Liver (tissue), 9 donors: ENCODE measurements around the gene NAPB. TPM values are rescaled to one million over a fixed set of nuclear protein-coding genes. Genes with fewer than 3 reads are reported as not detected.

Experiments
- DNase-seq: peaks from one replicate; pipeline ENCODE4 v3.0.0-alpha.2; 2017; ENCODE audit warnings: low spot score
- H3K27ac ChIP-seq, 2 donors: one replicate each; pipeline ENCODE4 v1.7.0; 2013; ENCODE audit warnings: inconsistent platforms in 2 of 2, low read length in 2 of 2, control low read depth in 1 of 2, low read depth in 1 of 2, mild to moderate bottlenecking in 1 of 2
- H3K27me3 ChIP-seq, 4 donors: one replicate each; pipeline versions ENCODE4 v1.6.1 to v1.7.0; 2013; ENCODE audit warnings: low read length in 3 of 4, inconsistent platforms in 1 of 4, mild to moderate bottlenecking in 1 of 4, moderate library complexity in 1 of 4; ENCODE audit not compliant: control insufficient read depth in 4 of 4, insufficient read depth in 4 of 4
- H3K36me3 ChIP-seq, 4 donors: one replicate each; pipeline versions ENCODE4 v1.6.1 to v1.7.0; 2013; ENCODE audit warnings: low read length in 3 of 4, mild to moderate bottlenecking in 3 of 4, low read depth in 1 of 4, moderate library complexity in 1 of 4; ENCODE audit not compliant: control insufficient read depth in 4 of 4, insufficient read depth in 3 of 4
- H3K4me1 ChIP-seq, 4 donors: one replicate each; pipeline versions ENCODE4 v1.6.1 to v1.7.0; 2013; ENCODE audit warnings: low read length in 3 of 4, mild to moderate bottlenecking in 3 of 4, moderate library complexity in 1 of 4; ENCODE audit not compliant: control insufficient read depth in 4 of 4, insufficient read depth in 4 of 4
- H3K4me3 ChIP-seq, 3 donors: one replicate each; pipeline versions ENCODE4 v1.6.1 to v1.7.0; 2013; ENCODE audit warnings: low read length in 3 of 3, control low read depth in 1 of 3, low read depth in 1 of 3, mild to moderate bottlenecking in 1 of 3
- H3K9ac ChIP-seq, 2 donors: one replicate each; pipeline ENCODE4 v1.7.0; 2013; ENCODE audit warnings: low read length in 2 of 2, mild to moderate bottlenecking in 2 of 2, moderate library complexity in 2 of 2, control low read depth in 1 of 2, low read depth in 1 of 2
- H3K9me3 ChIP-seq, 4 donors: one replicate each; pipeline versions ENCODE4 v1.6.1 to v1.7.0; 2013; ENCODE audit warnings: low read length in 3 of 4; ENCODE audit not compliant: control insufficient read depth in 4 of 4
- CTCF ChIP-seq: fragments of 150-350 bp; IDR thresholded peaks from 2 replicates; pipeline ENCODE4 v1.5.1; 2017; ENCODE audit warnings: improper control_type of control experiment, low read depth, low read length; ENCODE audit not compliant: missing input control
- EGR1 ChIP-seq, 2 donors: IDR thresholded peaks; 2 replicates each; pipeline ENCODE4 v1.6.1; 2016 to 2018; ENCODE audit warnings: antibody characterized with exemption in 2 of 2, low read depth in 2 of 2
- FOXA1 ChIP-seq: IDR thresholded peaks from 2 replicates; pipeline ENCODE4 v1.6.1; 2016; ENCODE audit warnings: antibody characterized with exemption
- FOXA2 ChIP-seq: IDR thresholded peaks from 2 replicates; pipeline ENCODE4 v1.6.1; 2016; ENCODE audit warnings: antibody characterized with exemption
- GABPA ChIP-seq, 2 donors: IDR thresholded peaks in 1 of 2; conservative IDR thresholded peaks in 1 of 2; 2 replicates each; pipeline ENCODE4 v1.6.1; 2016; ENCODE audit warnings: antibody characterized with exemption in 2 of 2, mild to moderate bottlenecking in 1 of 2, moderate library complexity in 1 of 2
- HNF4A ChIP-seq, 2 donors: conservative IDR thresholded peaks; 2 replicates each; pipeline ENCODE4 v1.6.1; 2016; ENCODE audit warnings: antibody characterized with exemption in 2 of 2, mild to moderate bottlenecking in 2 of 2
- HNF4G ChIP-seq: IDR thresholded peaks from 2 replicates; pipeline ENCODE4 v1.6.1; 2016; ENCODE audit warnings: antibody characterized with exemption
- JUND ChIP-seq, 2 donors: IDR thresholded peaks; 2 replicates each; pipeline ENCODE4 v1.6.1; 2016; ENCODE audit warnings: antibody characterized with exemption in 2 of 2
- NR2F2 ChIP-seq: IDR thresholded peaks from 2 replicates; pipeline ENCODE4 v1.6.1; 2016; ENCODE audit warnings: antibody characterized with exemption
- RAD21 ChIP-seq, 2 donors: IDR thresholded peaks; 2 replicates each; pipeline ENCODE4 v1.6.1; 2016; ENCODE audit warnings: antibody characterized with exemption in 2 of 2, mild to moderate bottlenecking in 2 of 2
- RXRA ChIP-seq, 2 donors: IDR thresholded peaks; 2 replicates each; pipeline ENCODE4 v1.6.1; 2017 to 2018; ENCODE audit warnings: antibody characterized with exemption in 2 of 2, mild to moderate bottlenecking in 1 of 2
- SP1 ChIP-seq: IDR thresholded peaks from 2 replicates; pipeline ENCODE4 v1.6.1; 2018; ENCODE audit warnings: antibody characterized with exemption, mild to moderate bottlenecking
- YY1 ChIP-seq: IDR thresholded peaks from 2 replicates; pipeline ENCODE4 v1.6.1; 2016; ENCODE audit warnings: antibody characterized with exemption, mild to moderate bottlenecking
- ZBTB33 ChIP-seq: IDR thresholded peaks from 2 replicates; pipeline ENCODE4 v1.6.1; 2016; ENCODE audit warnings: antibody characterized with exemption
- WGBS: extraction: QIAGEN DNeasy Blood & Tissue Kit; methylation state at CpG from one replicate; pipeline ENCODE4 v1.1.7; 2013; 5-methylcytosine and 5-hydroxymethylcytosine counted together
- polyA plus RNA-seq, 2 donors: library from polyadenylated mRNA; stranded (reverse) in 1 of 2; unstranded in 1 of 2; fragments of 200-250 nt in 1 of 2; fragments of >200 nt in 1 of 2; fragmentation: Nextera tagmentation in 1 of 2; extraction: Ambion mirVana in 1 of 2; gene quantifications; one replicate each; pipeline versions ENCODE4 v1.2.1 to v1.2.3, GENCODE V29; 2013 to 2015
- total RNA-seq, 2 donors: library from RNA; depleted of rRNA; stranded (reverse); fragments of >200 nt; gene quantifications; one replicate each; pipeline ENCODE4 v1.2.3, GENCODE V29; 2014
- TF ChIP-seq, protein P1 (sequence below): IDR thresholded peaks from 2 replicates; pipeline ENCODE4 v1.6.1; 2016; ENCODE audit warnings: antibody characterized with exemption
- TF ChIP-seq, protein P2 (sequence below): IDR thresholded peaks from 2 replicates; pipeline ENCODE4 v1.6.1; 2016; ENCODE audit warnings: antibody characterized with exemption, mild to moderate bottlenecking
- TF ChIP-seq, protein P3 (sequence below): IDR thresholded peaks from 2 replicates; pipeline ENCODE4 v1.6.1; 2016; ENCODE audit warnings: antibody characterized with exemption
- donor health status: healthy.
- donor health status: healthy.
- donor health status: healthy.
- donor health status: healthy.
- donor health status: healthy.

Gene NAPB
- total and polyA plus RNA-seq, 4 donors, result 2.4 to 10.6 (median 4.5) TPM

GRCh38 chr20:23368316-23369071 lies 52.8 kb downstream of the NAPB start:
- no peak overlapping the region for H3K9ac ChIP-seq
- H3K4me1 ChIP-seq, result peaks cover 4 to 31% (median 13%) of the 10 kb centered on the region in 4 donors
- H3K27me3 ChIP-seq, result no peaks in the 10 kb centered on the region
- no peak for DNase-seq
- H3K36me3 ChIP-seq, result peaks cover 3 to 50% (median 32%) of the 10 kb centered on the region in 4 donors
- H3K27ac ChIP-seq, result no peak overlapping the region
- 98% methylated on average over 2 of the region's 2 CpGs for WGBS
- H3K4me3 ChIP-seq, result no peak overlapping the region
- TF ChIP-seq, protein P1, sequence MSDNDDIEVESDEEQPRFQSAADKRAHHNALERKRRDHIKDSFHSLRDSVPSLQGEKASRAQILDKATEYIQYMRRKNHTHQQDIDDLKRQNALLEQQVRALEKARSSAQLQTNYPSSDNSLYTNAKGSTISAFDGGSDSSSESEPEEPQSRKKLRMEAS, result no peak
- TF ChIP-seq FOXA2 (no peak), YY1 (no peak), NR2F2 (no peak), HNF4G (no peak), ZBTB33 (no peak), FOXA1 (no peak), CTCF (no peak), EGR1 (IDR thresholded peaks at IDR 0.05; ENCODE audit: low read depth in 2 of 2) (no peak), GABPA (IDR thresholded peaks at IDR 0.05 in 1 of 2, conservative IDR thresholded peaks at IDR 0.05 in 1 of 2) (no peak), SP1 (no peak), HNF4A (conservative IDR thresholded peaks at IDR 0.05) (no peak), RXRA (IDR thresholded peaks at IDR 0.05) (no peak), JUND (IDR thresholded peaks at IDR 0.05) (no peak), RAD21 (IDR thresholded peaks at IDR 0.05) (no peak)
- TF ChIP-seq, protein P2, sequence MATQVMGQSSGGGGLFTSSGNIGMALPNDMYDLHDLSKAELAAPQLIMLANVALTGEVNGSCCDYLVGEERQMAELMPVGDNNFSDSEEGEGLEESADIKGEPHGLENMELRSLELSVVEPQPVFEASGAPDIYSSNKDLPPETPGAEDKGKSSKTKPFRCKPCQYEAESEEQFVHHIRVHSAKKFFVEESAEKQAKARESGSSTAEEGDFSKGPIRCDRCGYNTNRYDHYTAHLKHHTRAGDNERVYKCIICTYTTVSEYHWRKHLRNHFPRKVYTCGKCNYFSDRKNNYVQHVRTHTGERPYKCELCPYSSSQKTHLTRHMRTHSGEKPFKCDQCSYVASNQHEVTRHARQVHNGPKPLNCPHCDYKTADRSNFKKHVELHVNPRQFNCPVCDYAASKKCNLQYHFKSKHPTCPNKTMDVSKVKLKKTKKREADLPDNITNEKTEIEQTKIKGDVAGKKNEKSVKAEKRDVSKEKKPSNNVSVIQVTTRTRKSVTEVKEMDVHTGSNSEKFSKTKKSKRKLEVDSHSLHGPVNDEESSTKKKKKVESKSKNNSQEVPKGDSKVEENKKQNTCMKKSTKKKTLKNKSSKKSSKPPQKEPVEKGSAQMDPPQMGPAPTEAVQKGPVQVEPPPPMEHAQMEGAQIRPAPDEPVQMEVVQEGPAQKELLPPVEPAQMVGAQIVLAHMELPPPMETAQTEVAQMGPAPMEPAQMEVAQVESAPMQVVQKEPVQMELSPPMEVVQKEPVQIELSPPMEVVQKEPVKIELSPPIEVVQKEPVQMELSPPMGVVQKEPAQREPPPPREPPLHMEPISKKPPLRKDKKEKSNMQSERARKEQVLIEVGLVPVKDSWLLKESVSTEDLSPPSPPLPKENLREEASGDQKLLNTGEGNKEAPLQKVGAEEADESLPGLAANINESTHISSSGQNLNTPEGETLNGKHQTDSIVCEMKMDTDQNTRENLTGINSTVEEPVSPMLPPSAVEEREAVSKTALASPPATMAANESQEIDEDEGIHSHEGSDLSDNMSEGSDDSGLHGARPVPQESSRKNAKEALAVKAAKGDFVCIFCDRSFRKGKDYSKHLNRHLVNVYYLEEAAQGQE, result no peak
- TF ChIP-seq, protein P3, sequence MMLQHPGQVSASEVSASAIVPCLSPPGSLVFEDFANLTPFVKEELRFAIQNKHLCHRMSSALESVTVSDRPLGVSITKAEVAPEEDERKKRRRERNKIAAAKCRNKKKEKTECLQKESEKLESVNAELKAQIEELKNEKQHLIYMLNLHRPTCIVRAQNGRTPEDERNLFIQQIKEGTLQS, result no peak
- H3K9me3 ChIP-seq, result no peaks in the 10 kb centered on the region
